ENCODE measurements around the gene SERBP1.

DNA sequence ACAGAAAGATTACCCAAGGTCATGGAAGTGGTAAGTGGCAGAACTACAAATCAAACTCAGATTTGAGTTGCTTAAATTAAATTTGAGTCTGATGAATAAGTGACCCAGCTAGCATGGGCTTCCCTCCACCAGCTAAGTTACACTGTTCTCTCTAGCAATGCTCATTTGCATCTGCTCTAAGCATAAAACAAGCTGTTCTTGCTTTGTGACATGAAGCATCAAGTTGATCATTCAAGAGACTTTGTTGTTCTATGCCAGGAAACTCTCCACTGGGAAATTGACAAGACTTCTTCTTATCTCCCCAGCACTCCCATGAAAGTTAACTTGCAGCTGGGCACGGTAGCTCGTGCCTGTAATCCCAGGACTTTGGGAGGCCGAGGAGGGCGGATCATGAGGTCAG lies 49.0 kb downstream of the SERBP1 start:
- TF ChIP-seq, protein P1, sequence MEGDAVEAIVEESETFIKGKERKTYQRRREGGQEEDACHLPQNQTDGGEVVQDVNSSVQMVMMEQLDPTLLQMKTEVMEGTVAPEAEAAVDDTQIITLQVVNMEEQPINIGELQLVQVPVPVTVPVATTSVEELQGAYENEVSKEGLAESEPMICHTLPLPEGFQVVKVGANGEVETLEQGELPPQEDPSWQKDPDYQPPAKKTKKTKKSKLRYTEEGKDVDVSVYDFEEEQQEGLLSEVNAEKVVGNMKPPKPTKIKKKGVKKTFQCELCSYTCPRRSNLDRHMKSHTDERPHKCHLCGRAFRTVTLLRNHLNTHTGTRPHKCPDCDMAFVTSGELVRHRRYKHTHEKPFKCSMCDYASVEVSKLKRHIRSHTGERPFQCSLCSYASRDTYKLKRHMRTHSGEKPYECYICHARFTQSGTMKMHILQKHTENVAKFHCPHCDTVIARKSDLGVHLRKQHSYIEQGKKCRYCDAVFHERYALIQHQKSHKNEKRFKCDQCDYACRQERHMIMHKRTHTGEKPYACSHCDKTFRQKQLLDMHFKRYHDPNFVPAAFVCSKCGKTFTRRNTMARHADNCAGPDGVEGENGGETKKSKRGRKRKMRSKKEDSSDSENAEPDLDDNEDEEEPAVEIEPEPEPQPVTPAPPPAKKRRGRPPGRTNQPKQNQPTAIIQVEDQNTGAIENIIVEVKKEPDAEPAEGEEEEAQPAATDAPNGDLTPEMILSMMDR (IDR thresholded peaks at IDR 0.05; ENCODE audit: insufficient read depth, low read depth, low read length): no peak
- TF ChIP-seq EZH2 (IDR thresholded peaks at IDR 0.05; ENCODE audit: insufficient read depth, low read length): no peak

Data from astrocyte (in vitro differentiated cells and primary cell).